Kidney (tissue), 14 donors: ENCODE measurements around the gene CA5A. TPM values are rescaled to one million over a fixed set of nuclear protein-coding genes. Genes with fewer than 3 reads are reported as not detected.

ENCODE experiments used
- DNase-seq, 5 donors: peaks; one replicate each; pipeline ENCODE4 v3.0.0-alpha.2; 2013 to 2020
- FAIRE-seq: peaks from 2 replicates; lab custom pipeline; 2012; peaks lifted over from hg19 to GRCh38; lab: Jason Lieb, UNC
- H3K27ac ChIP-seq, 2 donors: one replicate each; pipeline ENCODE4 v1.7.0; 2013; ENCODE audit warnings: low read depth in 2 of 2, low read length in 2 of 2, inconsistent platforms in 1 of 2
- H3K27me3 ChIP-seq: one replicate; pipeline ENCODE4 v1.7.1; 2013; ENCODE audit warnings: low read length, inconsistent platforms; ENCODE audit not compliant: control insufficient read depth, insufficient read depth
- H3K36me3 ChIP-seq, 3 donors: one replicate each; pipeline versions ENCODE4 v1.7.0 to v1.7.1; 2013; ENCODE audit warnings: low read length in 3 of 3, control low read depth in 1 of 3, inconsistent platforms in 1 of 3; ENCODE audit not compliant: insufficient read depth in 3 of 3, control insufficient read depth in 2 of 3
- H3K4me1 ChIP-seq, 3 donors: one replicate each; pipeline versions ENCODE4 v1.7.0 to v1.7.1; 2013; ENCODE audit warnings: low read length in 3 of 3, inconsistent platforms in 1 of 3, low read depth in 1 of 3; ENCODE audit not compliant: control insufficient read depth in 2 of 3, insufficient read depth in 2 of 3
- H3K4me3 ChIP-seq, 3 donors: one replicate each; pipeline versions ENCODE4 v1.7.0 to v1.8.1; 2013; ENCODE audit warnings: low read length in 3 of 3, control low read depth in 1 of 3, inconsistent platforms in 1 of 3
- H3K9ac ChIP-seq, 3 donors: one replicate each; pipeline versions ENCODE4 v1.7.0 to v1.7.1; 2013; ENCODE audit warnings: low read length in 3 of 3, control low read depth in 1 of 3, inconsistent platforms in 1 of 3
- H3K9me3 ChIP-seq, 3 donors: one replicate each; pipeline versions ENCODE4 v1.7.0 to v1.7.1; 2013; ENCODE audit warnings: low read length in 3 of 3, control low read depth in 1 of 3, inconsistent platforms in 1 of 3; ENCODE audit not compliant: control insufficient read depth in 2 of 3, insufficient read depth in 1 of 3
- CTCF ChIP-seq: IDR thresholded peaks from 3 replicates; pipeline ENCODE4 v1.5.1; 2012; ENCODE audit warnings: mild to moderate bottlenecking, moderate library complexity, borderline replicate concordance; ENCODE audit not compliant: insufficient read depth; ENCODE audit errors: extremely low read depth
- intact Hi-C: fragments of 100-400 bp; cut with DNase I; formaldehyde crosslinking; loops from one replicate; pipeline ENCODE4 v1.11.1; 2022
- polyA plus RNA-seq: library from polyadenylated mRNA; stranded (reverse); fragments of 350-450 nt; fragmentation: Illumina TruSeq; extraction: RNeasy Lipid Tissue Mini Kit (QIAGEN cat#74804); gene quantifications from one replicate; pipeline ENCODE4 v1.2.3, GENCODE V29; 2014; ENCODE audit warnings: low read depth, low replicate concordance; ENCODE audit not compliant: insufficient read depth
- total RNA-seq: library from RNA; stranded (reverse); fragmentation: NEBNext Ultra II Directional; extraction: Animal tissue kit (Norgen Biotek cat#: 25700); gene quantifications from one replicate; pipeline ENCODE4 v1.2.1, GENCODE V29; 2021
- donor health status: control.
- donor health status: control.
- donor health status: control.
- donor health status: control.
- donor health status: control.
- donor health status: DM: yes; HTN: yes; CAD: no.
- donor health status: Normal renal cell carcinoma (clear cell type).

The CA5A gene
- total and polyA plus RNA-seq, 2 donors from 2014 or later, result not detected

GRCh38 chr16:87964049-87964659, 27.8 kb upstream of the CA5A start:
- Histone ChIP-seq H3K36me3 (no peaks in the 10 kb centered on the region), H3K4me1 (peaks cover 0 to 11% (median 11%) of the 10 kb centered on the region in 3 donors), H3K9me3 (no peaks in the 10 kb centered on the region), H3K27ac (no peak overlapping the region), H3K4me3 (no peak overlapping the region), H3K27me3 (no peaks in the 10 kb centered on the region), H3K9ac (no peak overlapping the region)
- TF ChIP-seq CTCF, result no peak
- no peak for FAIRE-seq
- intact Hi-C loops, result no loop called here
- DNase-seq, result no peak

- H3K36me3 ChIP-seq, result no peaks in the 10 kb centered on the region
- H3K27ac ChIP-seq, result no peak overlapping the region
- H3K9me3 ChIP-seq, result no peaks in the 10 kb centered on the region
- peaks cover 0 to 11% (median 11%) of the 10 kb centered on the region in 3 donors for H3K4me1 ChIP-seq
- H3K4me3 ChIP-seq, result no peak overlapping the region
- intact Hi-C loops, result no loop called here
- no peak for DNase-seq
- no peaks in the 10 kb centered on the region for H3K27me3 ChIP-seq
- FAIRE-seq, result no peak
- no peak for TF ChIP-seq CTCF
- no peak overlapping the region for H3K9ac ChIP-seq
These were observed 27.1 kb upstream of the CA5A start for GRCh38 chr16:87963400-87963799.

GRCh38 chr16:87961623-87962022, 25.3 kb upstream of the CA5A start:
- Histone ChIP-seq H3K4me3 (no peak overlapping the region), H3K27me3 (no peaks in the 10 kb centered on the region), H3K9ac (no peak overlapping the region), H3K4me1 (peaks cover 0 to 14% (median 13%) of the 10 kb centered on the region in 3 donors), H3K36me3 (no peaks in the 10 kb centered on the region), H3K9me3 (no peaks in the 10 kb centered on the region), H3K27ac (no peak overlapping the region)
- TF ChIP-seq CTCF, result no peak
- no peak for FAIRE-seq
- intact Hi-C loops, result no loop called here
- DNase-seq, result no peak

GRCh38 chr16:87960852-87961251, 24.5 kb upstream of the CA5A start:
- H3K4me1 ChIP-seq, result peaks cover 0 to 14% (median 6%) of the 10 kb centered on the region in 3 donors
- no peak overlapping the region for H3K4me3 ChIP-seq
- FAIRE-seq, result no peak

More at GRCh38 chr16:87960852-87961251, 24.5 kb upstream of the CA5A start:
- Histone ChIP-seq H3K27ac (no peak overlapping the region), H3K27me3 (no peaks in the 10 kb centered on the region), H3K9me3 (no peaks in the 10 kb centered on the region), H3K9ac (no peak overlapping the region), H3K36me3 (no peaks in the 10 kb centered on the region)
- DNase-seq, result no peak
- intact Hi-C loops, result no loop called here
- TF ChIP-seq CTCF, result no peak
